SK-N-MC (cell line): ENCODE results near the gene SH2D4B.

Experiments used
- EZH2 ChIP-seq: fragments of 200-600 bp; sonication (generic); IDR thresholded peaks from one replicate; pipeline ENCODE4 v1.6.1; 2017; ENCODE audit warnings: antibody characterized with exemption
- FOXP2 ChIP-seq: optimal IDR thresholded peaks from 2 replicates; pipeline ENCODE3; 2011; ENCODE audit warnings: mild to moderate bottlenecking, moderate library complexity; ENCODE audit not compliant: insufficient read depth; ENCODE audit errors: extremely low read length, control extremely low read depth
- POLR2AphosphoS5 ChIP-seq: IDR thresholded peaks from 2 replicates; pipeline ENCODE4 v1.6.1; 2012; ENCODE audit warnings: mild to moderate bottlenecking, low read depth, low read length, borderline replicate concordance

DNA sequence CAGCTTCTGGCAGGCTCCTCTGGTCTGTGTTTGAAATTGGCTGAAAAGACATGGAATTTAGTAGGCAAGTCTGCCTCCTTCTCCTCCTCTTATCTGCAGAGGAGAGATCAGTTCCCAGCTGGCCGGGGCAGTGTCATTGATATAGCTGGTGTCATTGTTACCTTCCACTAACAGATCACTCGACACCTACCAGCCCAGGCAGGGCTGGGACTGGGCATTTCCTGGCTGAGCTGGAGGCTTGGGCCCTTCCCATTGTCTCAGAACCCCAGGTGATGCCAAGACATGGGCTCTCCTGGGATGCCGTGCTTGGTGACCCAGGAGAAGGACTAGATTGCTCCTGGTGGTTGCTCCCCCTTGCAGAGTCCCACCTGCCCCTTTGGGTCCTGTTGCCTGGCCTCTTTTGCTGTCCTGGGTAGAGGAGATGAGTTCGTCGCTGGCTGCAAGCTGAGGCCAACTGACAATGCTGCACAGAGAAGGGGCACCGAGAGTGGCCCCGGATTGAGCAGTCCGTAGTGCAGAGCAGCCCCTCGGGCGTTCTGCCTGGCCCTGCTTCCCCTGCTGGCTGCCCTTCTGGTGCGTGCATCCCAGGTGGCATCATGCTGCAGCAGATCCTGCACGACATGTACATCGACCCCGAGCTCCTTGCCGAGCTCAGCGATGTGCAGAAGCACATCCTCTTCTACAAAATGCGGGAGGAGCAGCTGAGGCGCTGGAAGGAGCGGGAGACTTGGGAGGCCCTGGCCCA lies at the start of gene SH2D4B:
- TF ChIP-seq POLR2AphosphoS5 (no peak), EZH2 (no peak), FOXP2 (no peak)
